Measurements from ENCODE around the gene DDR2.
"Not testable (repeated sequence)": the region's sequence is repeated elsewhere in the genome, so short reads cannot be mapped to it uniquely, and the experiment has no call there.

Gene DDR2

DNA sequence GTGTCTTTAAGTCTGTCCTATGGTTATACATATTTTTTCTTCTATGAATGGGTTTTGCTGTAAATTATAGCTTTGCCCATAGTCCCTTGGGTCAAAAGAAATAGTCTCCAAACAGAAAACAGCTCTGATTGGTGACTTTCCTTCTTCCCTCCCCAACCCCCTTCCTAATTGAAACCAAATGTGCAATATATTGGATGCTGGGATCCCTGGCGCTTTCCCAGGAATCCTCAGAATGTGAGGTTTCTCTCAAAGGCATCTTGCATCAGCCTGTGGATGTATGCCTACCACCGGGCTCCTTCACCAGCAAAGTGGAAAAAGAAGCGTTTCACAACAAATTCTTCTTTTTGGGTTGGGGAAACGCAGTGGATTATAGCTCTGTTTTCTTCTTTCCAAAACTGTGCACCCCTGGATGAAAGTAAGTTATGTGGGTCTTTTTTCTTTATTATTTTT, at the start of gene DDR2:
Gene DDR2 (plus strand): TSS at position 248 of the 450 bp plus-strand sequence. CDS start 86,600 bp downstream, outside the sequence.
- no peak for DNase-seq

- not testable (repeated sequence) for DNase-seq
Measured at GRCh38 chr1:162582901-162583300, 49.4 kb upstream of the DDR2 start.

- not testable (repeated sequence) for DNase-seq
Measured at GRCh38 chr1:162585101-162585500, 47.2 kb upstream of the DDR2 start.

GRCh38 chr1:162587347-162587746, 44.9 kb upstream of the DDR2 start:
- DNase-seq = no peak

DNA sequence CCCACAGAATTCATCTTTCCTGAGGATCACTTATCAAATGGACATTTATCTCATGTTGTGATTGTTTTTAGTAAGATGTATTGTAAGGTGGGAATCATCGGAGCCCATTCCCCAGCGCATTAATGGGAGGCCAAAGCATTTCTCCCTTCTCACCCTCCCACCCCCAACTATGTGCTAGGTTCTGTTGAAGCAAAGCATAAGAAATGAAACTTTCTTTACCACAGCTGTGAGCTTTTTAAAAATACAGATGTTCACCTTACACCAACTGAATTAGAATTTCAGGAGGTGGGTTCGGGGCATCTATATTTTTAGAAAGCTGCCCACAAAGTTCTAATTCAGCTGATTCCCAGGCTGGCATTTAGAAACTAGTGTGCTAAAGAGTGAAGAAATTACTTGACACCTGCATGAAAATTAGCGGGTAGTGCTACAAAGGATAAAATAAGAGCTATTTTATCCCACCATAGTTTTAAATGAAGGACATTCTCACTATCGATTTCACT, 44.5 kb upstream of the DDR2 start:
- no peak for DNase-seq

GRCh38 chr1:162590101-162590500, 42.2 kb upstream of the DDR2 start:
- DNase-seq = no peak

- DNase-seq = no peak
Measured at GRCh38 chr1:162590686-162591085, 41.6 kb upstream of the DDR2 start.

DNA sequence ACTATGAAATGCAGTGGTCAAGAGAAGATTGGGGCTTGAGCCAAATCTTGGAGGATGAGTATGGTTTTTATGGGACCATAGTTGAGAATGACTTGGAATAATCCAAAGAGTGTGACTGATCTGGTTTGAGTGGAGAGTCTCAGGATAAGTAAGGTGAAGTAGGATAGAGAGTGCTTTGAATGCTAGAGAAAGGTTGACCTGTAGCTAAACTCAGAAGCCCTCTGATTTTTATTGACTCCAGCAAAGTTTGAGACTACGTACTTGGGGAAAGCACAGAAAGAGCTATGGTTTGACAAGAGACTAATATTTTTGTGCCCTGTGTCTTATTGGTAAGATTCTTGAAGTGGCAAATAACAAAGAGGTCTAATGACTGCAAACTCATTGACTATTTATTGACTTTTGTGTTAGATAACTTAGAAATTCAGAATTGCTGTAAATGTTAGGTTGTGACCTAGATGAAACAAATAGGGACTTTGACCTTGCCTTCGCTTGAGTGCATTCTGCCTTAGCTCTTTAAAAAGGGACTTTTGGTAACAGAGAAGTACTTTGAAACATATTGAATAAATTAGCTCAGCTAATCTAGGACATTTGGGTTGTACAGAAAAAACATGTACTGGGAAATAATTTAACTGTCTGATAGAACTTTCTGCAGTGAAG, 35.6 kb upstream of the DDR2 start:
- no peak for DNase-seq

DNA sequence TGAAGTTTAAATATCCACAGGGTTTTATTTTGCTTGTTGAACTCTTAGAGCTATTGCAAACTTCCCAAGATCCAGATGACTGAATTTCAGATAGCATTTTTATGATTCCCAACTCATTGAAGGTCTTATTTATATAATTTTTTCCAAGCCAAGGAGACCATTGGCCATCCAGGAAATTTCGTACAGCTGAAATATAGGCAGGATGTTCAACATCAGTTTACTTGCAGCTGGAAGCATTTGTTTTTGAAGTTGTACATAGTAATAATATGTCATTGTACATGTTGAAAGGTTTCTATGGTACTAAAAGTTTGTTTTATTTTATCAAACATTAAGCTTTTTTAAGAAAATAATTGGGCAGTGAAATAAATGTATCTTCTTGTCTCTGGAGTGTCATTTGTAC, 32.8 kb upstream of the DDR2 start:
- DNase-seq = no peak

DNA sequence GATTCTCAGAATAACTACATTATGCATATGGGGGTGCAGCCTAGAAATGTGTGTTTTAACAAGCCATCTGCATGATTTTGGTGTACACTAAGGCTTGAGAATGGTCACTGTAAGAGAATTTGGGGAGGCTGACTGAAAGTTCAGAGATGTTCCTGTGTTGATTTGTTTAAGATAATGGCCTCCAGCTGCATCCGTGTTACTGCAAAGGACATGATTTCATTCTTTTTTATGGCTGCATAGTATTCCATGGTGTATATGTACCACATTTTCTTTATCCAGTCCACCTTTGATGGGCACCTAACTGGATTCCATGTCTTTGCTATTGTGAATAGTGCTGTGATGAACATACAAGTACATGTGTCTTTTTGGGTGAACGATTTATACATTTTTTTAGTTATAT, 29.1 kb upstream of the DDR2 start:
- DNase-seq = not testable (repeated sequence)

DNA sequence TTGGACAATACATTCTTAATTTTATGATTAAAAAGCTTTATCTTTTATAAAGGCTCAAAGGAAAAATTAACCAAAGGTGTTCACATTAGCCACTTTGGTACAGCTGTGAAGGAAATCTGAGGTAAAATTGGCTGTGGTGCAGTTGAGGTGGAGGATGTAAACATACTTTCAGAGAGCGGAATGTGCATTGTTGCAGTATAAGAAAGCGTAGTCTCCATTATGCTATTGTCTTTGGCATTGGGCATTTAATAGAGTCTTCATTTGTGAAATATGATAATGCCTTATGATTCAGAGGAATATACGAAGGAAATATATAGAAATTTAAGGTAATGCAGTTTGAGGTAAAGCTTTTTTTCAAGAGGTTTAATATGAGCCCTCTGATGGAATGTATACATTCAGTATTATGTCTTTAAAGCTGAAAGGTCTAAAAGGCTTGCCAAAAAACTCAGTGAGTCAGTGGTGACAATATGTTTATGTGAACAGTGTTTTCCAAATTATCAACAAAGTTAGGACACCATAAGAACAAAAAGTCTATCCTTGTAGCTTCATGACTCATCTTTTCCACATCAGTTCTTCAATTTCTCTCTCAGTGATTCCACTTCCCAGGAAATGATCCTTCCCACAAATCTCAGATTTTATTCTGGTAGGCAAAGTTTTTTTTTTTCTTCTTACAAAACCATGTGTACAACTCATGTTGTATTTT, 26.9 kb upstream of the DDR2 start:
- no peak for DNase-seq

- no peak for DNase-seq
Measured at GRCh38 chr1:162609306-162609705, 23.0 kb upstream of the DDR2 start.

GRCh38 chr1:162612606-162613400, 19.5 kb upstream of the DDR2 start:
- no peak for DNase-seq

GRCh38 chr1:162616848-162617247, 15.4 kb upstream of the DDR2 start:
- DNase-seq = no peak

- no peak for DNase-seq
Measured at GRCh38 chr1:162617513-162617912, 14.8 kb upstream of the DDR2 start.

DNA sequence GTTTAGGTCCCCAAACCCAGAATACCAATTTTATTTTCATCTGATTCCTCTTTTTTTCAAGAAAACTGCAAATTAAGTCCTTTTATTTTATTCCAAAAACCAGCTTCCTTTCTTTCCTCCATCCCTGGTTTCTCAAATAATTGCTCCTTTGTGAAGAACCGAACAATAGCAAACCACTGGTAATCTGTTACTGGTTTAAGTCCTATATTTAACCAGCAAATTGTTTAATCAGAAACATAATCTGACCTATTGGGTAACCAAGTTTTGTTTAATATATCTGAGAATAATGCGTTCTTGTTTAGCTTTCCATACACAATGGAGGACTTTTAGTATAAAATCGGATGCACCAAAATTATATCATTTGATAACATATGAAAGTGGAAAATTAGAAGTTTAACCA, 13.2 kb upstream of the DDR2 start:
- no peak for DNase-seq

- DNase-seq = no peak
Measured at GRCh38 chr1:162621256-162621655, 11.0 kb upstream of the DDR2 start.

- no peak for DNase-seq
Measured at GRCh38 chr1:162625679-162626078, 6.6 kb upstream of the DDR2 start.

- no peak for DNase-seq
Measured at GRCh38 chr1:162626094-162626493, 6.2 kb upstream of the DDR2 start.

- DNase-seq = no peak
Measured at GRCh38 chr1:162626761-162627160, 5.5 kb upstream of the DDR2 start.

- no peak for DNase-seq
Measured at GRCh38 chr1:162627662-162628296, 4.5 kb upstream of the DDR2 start.

GRCh38 chr1:162629077-162629627, 3.1 kb upstream of the DDR2 start:
- DNase-seq = no peak

- no peak for DNase-seq
Measured at GRCh38 chr1:162629651-162630050, 2.6 kb upstream of the DDR2 start.
